GM19238 (cell line): ENCODE measurements around the gene TOX2.
A peak's percentile ranks its signal among the peaks of the same experiment; 100 is the strongest.

Source experiments
- DNase-seq: peaks from one replicate; pipeline ENCODE4 v3.0.0; 2011; ENCODE audit warnings: low spot score; ENCODE audit not compliant: insufficient read length

The TOX2 gene

DNA sequence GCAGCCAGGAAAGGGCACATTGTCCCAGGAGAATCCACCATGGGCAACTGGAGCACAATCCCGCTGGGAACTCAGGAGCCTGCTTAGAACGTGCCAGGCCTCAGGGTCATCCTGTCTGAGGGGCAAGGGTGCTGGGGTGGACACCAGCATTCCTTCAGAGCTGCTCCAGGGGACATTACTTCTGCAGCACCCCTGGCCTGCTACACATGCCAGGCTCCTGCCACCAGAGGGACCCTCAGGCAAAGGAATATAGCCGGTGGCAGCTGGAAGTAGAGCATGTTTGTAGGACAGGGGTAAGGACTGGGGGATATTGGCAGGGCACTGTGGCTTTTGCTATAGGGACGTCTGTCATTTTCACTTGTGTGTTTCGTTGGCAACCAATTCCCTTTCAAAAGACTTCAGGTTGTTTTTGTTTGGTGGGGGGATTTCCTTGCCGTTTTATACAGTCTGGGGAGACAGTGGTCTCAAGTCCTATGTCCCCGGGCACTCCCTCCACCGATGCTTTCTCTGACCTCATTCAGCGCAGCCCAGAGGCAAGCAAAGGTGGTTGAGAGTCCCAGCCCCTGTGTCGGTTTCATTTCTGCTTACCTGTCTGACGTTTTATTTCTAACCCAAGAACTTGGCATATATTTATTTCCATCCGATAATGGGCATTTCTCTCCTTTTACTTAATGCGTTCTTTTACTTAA is 141.5 kb downstream of the TOX2 start:
- no peak for DNase-seq

DNA sequence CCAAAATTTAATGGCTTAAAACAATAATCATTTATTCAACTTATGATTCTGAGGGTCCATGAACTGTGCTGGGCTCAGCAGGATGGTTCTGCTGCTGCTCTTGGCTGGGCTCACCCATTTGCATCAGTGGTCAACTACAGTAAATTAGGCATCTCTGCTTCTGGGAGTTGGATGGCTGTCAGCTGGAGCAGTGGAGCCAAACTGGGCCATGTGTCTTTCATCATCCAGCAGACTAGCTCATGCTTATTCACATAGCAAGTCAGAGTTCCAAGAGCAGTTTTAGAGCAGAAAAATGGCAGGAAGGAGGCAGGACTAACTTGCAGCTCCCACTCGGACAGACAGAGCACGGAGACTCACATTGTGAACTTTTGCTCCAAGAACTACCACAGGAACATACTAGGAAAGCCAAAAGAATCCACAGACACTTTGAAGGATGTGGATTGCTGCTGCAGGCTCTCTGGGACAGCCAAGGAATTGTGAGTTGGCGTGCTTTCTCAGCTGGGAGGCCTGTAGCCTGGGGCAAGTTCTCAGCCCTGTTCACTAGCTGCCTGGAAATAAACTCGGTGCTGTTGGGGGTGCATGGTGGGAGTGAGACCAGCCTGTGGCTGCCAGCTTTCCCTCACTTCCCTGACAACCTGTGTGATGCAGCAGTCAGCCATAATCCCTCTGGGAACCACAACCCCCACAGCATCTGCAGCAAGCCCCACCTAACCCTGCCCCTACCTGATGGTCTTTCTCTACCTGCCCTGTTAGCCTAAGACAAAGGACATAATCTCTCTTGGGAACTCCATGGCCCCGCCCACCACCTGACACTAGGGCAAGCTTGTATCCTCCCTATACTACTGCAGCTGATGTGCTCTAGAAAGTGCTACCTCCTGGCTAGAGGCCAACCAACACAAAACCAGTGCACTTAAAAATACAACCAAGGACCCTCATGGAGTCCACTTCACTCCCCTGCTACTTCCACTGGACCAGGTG is 143.3 kb downstream of the TOX2 start:
- DNase-seq = no peak

DNA sequence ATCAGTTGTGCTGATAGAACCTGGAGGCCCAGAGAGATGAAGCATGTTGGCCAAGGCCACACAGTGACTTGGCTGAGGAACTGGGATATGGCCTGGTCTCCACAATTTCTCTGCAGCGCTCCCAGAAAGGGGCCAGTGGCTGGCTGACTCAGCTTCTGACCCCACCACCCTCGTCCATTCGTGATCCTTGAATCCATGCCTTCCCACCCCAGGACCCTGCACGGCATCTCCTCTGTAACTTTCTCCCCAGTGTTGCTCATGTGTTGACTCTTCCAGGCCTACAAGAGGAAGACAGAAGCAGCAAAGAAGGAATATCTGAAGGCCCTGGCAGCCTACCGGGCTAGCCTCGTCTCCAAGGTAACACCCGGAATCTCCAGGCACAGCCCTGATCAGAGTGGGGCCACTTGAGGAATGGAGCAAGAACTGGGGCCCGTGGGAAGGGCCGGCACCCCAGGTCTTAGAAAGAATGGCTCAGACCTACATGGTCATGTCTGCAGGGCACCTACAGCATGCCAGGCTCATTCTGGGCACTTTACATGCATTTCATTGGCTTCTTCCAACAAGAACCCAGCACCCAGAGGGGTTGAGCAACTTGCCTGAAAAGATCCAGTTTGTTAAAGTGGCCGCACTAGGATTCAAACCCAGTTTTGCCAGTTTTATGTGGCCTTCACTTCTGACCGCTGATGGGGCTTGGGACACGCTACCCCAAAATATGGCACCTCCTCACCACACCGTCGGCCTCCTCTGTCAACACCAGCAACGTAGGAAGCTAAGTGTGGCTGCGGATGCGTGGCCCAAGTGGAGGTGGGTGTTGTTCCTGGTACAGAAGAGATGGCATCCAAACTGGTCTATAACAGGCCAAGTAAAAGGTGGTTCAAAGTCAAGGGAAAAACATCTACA is 150.1 kb downstream of the TOX2 start:
- no peak for DNase-seq

GRCh38 chr20:44065401-44066340 is 151.0 kb downstream of the TOX2 start:
- DNase-seq = no peak

DNA sequence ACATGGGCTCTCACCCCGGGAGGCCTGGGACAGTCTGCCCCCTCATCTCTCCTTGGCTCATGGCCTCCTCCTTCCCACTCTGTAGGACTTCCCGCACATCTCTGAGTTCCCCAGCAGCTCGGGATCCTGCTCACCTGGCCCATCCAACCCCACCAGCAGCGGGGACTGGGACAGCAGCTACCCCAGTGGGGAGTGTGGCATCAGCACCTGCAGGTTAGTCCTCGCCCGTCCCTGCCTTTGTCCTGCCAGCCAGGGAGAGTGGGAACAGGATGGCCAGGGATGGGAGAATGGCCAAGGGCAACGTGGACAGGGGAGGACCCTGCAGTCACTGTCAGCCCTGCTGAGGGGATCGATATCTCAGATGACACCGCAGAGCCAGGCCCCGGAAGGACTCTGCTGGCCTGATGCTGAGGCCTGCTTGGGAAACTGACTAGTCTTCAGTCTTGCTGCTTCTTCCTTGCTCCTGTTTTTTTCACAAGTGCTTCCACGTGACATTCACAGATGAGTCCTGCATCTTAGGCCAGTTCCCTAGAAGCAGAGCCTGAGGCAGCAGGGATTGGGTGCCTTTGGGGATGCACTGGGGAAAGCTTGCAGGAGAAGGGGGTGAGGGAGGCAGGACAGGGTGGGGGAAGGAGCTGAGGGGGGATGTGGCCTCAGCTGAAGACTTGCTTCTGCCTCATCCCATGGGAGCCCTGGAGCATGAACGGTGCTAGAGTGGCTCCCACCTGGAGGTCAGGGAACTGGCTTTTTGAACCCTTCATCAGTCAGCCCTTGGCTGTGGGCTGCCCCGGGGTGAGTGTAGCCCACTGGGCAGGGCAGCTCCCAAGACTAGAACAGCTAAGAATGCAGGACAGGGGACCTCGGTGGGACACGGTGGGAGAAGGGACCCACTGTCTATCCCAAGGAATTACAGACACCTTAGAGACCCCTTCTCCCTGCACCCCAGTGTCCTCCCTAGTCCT is 152.3 kb downstream of the TOX2 start:
- no peak for DNase-seq

GRCh38 chr20:44067650-44068081 is 153.0 kb downstream of the TOX2 start:
- no peak for DNase-seq

DNA sequence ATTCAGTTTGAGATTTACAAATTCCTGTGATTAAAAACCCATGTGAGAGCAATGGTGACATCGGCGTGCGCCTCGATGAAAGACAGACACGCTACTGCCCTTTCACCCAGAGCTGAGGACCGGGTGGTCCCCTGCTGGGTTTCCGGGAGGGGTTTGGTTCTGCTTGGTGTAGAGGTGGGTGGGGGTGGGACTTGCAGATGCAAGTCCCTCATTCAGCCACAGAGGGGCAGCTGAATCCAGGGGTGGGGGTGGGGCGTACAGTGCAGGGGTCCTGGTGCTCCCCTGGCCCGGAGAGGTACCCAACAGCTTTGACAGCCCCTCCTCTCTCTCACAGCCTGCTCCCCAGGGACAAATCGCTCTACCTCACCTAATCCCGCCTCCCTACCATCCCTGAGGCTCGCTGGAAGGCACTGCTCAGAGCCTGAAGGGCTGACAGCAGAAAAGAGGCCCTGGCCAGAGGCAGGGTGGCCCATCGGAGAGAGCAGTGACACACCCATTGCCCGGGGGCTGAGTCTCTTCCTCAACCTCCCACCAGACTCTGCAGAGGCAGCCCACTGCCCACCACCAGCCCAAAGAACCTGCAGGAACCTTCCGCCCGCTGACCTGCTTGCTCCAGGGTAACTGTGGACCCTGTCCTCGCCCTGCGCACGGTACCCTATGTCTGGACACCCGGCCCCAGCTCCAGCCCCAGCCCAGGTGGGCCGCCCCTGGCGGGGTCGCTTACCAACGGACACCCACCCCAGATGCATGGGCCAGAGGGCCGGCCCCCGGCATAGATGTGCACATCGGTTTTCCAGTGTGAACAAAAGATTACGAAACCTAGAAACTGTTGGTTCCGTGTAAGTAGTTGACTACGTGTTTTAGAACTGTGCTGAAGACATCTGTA is 153.9 kb downstream of the TOX2 start:
- no peak for DNase-seq

DNA sequence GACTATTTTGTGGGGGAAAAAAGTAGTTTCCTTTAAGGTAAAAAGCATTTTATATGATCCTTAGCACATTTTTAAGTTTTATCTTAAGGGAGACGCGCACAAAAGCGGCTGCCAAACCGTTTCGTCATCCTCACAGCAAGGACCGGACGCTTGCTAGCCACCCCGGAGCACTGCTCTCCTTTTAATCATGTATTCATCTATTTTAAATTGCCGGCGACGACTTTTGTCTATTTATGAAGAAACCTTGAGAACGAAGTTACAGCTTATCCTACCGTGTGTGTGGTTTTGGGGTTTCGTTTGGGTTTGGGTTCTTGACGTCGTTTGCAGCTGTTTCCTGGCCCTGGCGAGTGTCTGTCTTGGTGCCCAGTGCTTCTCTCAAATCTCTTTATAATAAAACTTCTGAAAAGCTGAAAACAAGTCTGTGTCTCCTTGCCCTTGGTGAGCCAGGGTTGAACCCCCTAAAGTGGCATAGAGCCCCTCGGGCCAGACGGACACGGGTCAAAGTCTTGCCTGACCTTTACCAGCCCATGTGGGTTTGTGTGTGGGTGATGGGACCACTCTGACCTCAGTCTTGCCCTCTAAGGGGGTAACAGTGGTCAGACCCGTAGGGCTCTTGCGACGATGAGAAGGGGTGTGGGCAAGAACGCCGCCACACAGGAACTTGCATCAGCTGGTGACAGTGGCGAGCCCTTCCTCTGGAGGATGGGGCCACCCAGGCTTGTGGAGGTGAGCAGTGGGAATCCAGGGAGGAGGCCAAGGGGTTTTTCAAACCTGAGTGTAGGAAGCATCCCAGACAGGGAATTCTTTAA is 154.8 kb downstream of the TOX2 start:
- DNase-seq = peak; percentile 42

DNA sequence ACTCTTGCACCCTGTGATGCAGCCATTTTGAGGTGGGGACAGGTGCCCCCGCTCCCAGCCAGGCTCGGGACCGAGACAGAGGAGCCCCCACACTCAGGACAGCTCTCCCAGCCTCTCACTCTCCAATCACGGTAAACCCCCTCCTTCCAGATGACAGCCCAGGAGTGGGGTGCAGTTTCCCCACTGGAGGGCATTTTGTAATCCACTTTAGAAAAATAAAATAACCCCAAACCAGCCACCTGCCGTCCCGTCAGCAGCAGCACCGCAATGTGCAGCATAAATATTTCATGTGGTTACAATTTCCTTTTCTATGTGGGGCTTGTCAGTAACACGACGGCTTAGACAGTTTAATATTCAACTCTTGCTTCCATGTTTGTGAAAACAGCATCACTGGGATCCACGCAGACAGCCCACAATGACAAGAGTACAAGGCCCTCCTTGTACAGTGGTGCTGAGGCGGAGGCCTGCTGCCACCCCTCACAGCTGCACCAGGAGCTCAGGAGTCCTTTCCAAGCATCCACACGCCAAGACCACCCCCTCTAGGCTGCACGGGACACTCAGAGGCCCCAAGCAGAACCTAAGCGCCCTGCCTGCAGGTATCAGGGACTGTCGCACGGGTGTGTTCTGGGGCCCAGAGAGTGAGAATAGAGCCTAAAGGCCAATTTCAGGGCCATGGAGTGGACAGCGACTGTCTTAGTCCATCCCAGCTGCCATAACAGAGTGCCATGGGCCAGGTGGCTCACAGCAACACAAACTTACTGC is 155.7 kb downstream of the TOX2 start:
- no peak for DNase-seq

DNA sequence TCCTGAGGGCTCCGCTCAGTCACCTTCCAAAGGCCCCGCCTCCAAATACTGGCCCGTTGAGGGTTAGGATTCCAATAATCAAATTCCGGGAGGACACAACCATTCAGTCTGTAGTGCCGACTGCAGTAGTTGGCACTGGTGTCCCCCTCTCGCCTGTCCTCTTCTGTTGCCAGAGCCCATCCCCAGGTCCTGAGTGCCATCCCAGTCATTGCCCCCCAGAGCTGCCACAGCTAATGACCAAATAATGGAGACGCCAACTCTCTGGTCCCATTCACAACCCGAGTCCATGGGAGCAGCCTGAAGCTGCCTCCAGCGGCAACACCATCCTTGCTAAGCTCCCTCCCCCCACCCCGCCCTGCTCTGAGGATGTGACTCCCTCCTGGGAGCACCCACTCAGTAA is 156.4 kb downstream of the TOX2 start:
- DNase-seq = no peak

GRCh38 chr20:44071526-44072111 is 157.0 kb downstream of the TOX2 start:
- no peak for DNase-seq

GRCh38 chr20:44072384-44072783 is 157.7 kb downstream of the TOX2 start:
- DNase-seq = no peak

DNA sequence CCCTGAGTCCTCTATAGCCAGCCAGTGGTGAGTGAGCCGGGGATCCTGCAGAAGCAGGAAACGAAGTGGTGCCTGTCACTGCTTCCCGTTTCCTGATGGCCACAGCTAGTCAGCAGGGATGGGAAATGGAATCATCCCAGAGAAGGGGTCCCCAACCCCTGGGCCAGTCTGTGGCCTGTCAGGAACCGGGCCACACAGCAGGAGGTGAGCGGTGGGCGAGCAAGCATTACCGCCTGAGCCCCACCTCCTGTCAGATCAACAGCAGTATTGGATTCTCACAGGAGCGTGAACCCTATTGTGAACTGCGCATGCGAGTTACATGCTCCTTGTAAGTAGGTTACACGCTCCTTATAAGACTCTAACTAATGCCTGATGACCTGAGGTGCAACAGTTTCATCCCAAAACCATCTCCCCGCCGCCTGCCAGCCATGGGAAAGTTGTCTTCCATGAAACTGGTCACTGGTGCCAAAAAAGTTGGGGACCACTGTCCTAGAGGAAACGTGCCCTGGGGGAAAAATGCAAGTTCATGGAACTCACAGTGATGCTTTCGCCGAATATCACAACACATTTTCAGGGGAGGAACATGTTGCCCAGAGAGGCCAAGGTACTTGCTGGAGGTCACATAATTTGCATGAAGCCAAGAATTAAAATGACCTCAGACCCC is 158.5 kb downstream of the TOX2 start:
- no peak for DNase-seq

DNA sequence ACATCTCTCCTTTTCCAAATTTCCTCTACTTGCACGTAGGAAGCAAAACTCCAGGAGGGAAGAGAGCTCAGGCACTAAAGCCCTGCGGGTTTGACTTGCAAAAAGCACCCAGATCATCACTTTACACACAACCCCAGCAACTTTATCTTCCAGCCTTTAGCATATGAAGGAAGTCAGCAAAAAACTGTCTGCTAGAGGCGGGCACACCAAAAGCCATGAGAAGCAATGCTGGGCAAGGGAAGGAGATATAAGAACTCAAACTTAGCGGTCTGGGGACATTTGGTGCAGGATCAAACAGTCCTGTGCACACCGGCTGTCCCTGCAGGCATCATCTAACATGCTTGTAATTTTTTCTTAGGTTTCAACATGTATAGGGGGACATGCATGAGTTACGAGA is 159.0 kb downstream of the TOX2 start:
- DNase-seq = no peak

GRCh38 chr20:44074252-44075151 is 159.8 kb downstream of the TOX2 start:
- DNase-seq = no peak
